ENCODE results near the gene PTPRH.
"Not testable (repeated sequence)": the region's sequence is repeated elsewhere in the genome, so short reads cannot be mapped to it uniquely, and the experiment has no call there.

The PTPRH gene

GRCh38 chr19:55166530-55167268 lies 42.6 kb downstream of the PTPRH start, which contains the start of gene DNAAF3:
TSS of gene DNAAF3 (minus strand) at chr19:55166613. CDS start at chr19:55166413, 200 bp downstream.
- DNase-seq: peak; percentile 84 to 98 (median 92)
- intact Hi-C loops (cut with DNase I): no loop called here

- intact Hi-C loops (cut with DNase I): no loop called here
- peak in 8 of 10 donors; percentile 15 to 90 (median 50) for DNase-seq
Measured at GRCh38 chr19:55165952-55166529, 43.3 kb downstream of the PTPRH start.

GRCh38 chr19:55161571-55162322 lies 47.6 kb downstream of the PTPRH start:
- intact Hi-C loops (cut with DNase I): no loop called here
- no peak for DNase-seq

- intact Hi-C loops (cut with DNase I): no loop called here
- no peak for DNase-seq
Measured at GRCh38 chr19:55160986-55161365, 48.3 kb downstream of the PTPRH start.

GRCh38 chr19:55160128-55160985 lies 48.9 kb downstream of the PTPRH start:
- intact Hi-C loops (cut with DNase I): no loop called here

GRCh38 chr19:55158848-55159749 lies 50.2 kb downstream of the PTPRH start:
- intact Hi-C loops (cut with DNase I): no loop called here
- DNase-seq: peak in 1 of 10 donors; percentile 23

More at GRCh38 chr19:55160128-55160985, 48.9 kb downstream of the PTPRH start:
- peak; percentile 33 to 93 (median 62) for DNase-seq

GRCh38 chr19:55158423-55158822 lies 50.9 kb downstream of the PTPRH start:
- intact Hi-C loops (cut with DNase I): no loop called here
- DNase-seq: no peak

GRCh38 chr19:55157064-55157908 lies 52.0 kb downstream of the PTPRH start, which contains the start of gene TNNI3:
TSS of gene TNNI3 (minus strand) at chr19:55157732. CDS start at chr19:55157589, 143 bp downstream.
- DNase-seq: no peak
- intact Hi-C loops (cut with DNase I): no loop called here

GRCh38 chr19:55156202-55157063 lies 52.9 kb downstream of the PTPRH start:
- intact Hi-C loops (cut with DNase I): no loop called here
- no peak for DNase-seq

- DNase-seq; intact Hi-C loops (cut with DNase I): not testable (repeated sequence)
Measured at GRCh38 chr19:55155784-55156183, 53.5 kb downstream of the PTPRH start.

GRCh38 chr19:55153652-55154264 lies 55.5 kb downstream of the PTPRH start:
- no peak for DNase-seq
- intact Hi-C loops (cut with DNase I): no loop called here

- DNase-seq: no peak
- intact Hi-C loops (cut with DNase I): no loop called here
Measured at GRCh38 chr19:55152017-55152416, 57.3 kb downstream of the PTPRH start.

GRCh38 chr19:55149078-55150003 lies 60.0 kb downstream of the PTPRH start, which contains the start of gene TNNT1:
TSS of gene TNNT1 (minus strand) at chr19:55149206. CDS start at chr19:55147157, 2,049 bp downstream.
- no peak for DNase-seq
- intact Hi-C loops (cut with DNase I): no loop called here

GRCh38 chr19:55147545-55148251 lies 61.6 kb downstream of the PTPRH start:
- intact Hi-C loops (cut with DNase I): no loop called here
- DNase-seq: no peak

- intact Hi-C loops (cut with DNase I): no loop called here
Measured at GRCh38 chr19:55146705-55147273, 62.5 kb downstream of the PTPRH start.

More at GRCh38 chr19:55146705-55147273, 62.5 kb downstream of the PTPRH start:
- DNase-seq: no peak

Measured in posterior cingulate gyrus (tissue), 11 donors.